AG04449 (cell line): ENCODE measurements around the gene RANBP10.
A peak's percentile ranks its signal among the peaks of the same experiment; 100 is the strongest.

Experiments
- CTCF ChIA-PET: fragments of 350-600 bp; formaldehyde crosslinking; extraction: SDS; loops from one replicate; lab custom pipeline; 2021; ENCODE audit warnings: antibody characterized with exemption; lab: Yijun Ruan, JAX
- POLR2A ChIA-PET: fragments of 400-600, 350-600 bp; formaldehyde crosslinking; extraction: SDS; loops from one replicate; lab custom pipeline; 2020; ENCODE audit warnings: antibody characterized with exemption, inconsistent platforms; lab: Yijun Ruan, JAX
- DNase-seq: peaks from one replicate; pipeline ENCODE4 v3.0.0-alpha.2; 2010; ENCODE audit warnings: low read depth, low spot score
- H3K4me3 ChIP-seq: 2 replicates; pipeline ENCODE4 v1.5.1; 2011; ENCODE audit warnings: low read depth, mild to moderate bottlenecking, control low read depth, low read length
- TF ChIP-seq, protein P1 (sequence below): IDR thresholded peaks from one replicate; pipeline ENCODE4 v1.5.1; 2011; ENCODE audit warnings: mild to moderate bottlenecking, moderate library complexity, low read length, control low read depth, inconsistent platforms; ENCODE audit not compliant: insufficient read depth; ENCODE audit errors: missing control alignments

Gene RANBP10

DNA sequence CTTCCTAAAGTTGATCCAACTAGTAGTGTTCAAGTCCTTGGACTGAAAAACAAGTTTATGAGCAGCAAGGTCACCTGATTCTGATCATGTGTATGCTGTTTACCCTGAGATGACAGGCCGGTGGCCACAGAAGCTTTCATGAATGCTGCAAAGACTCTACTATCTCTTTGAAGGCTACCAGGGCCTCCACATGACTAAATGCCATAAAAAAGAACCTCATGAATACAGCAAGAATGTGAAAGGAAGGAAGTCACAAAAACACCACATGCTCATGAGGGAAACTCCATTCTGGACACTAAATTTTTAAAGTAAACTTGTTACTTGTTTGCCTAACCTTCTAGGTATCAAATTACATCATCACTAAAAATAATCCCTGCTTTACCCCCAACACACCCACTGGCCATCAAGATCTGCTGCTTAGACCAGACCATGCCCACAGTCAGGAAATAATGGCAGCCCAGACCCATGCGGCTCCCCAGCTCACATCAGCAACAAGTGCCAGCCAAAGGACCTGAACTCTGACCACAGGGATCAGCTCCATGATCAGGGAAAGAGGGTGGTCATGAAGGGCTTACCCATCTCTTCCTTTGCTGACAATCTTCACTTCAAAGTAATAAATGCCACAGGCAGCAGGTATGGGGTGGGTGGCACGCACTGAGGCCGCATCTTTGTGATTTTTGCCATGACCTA is 1.4 kb downstream of the RANBP10 start:
- ChIA-PET CTCF (interaction anchor here (1.1 kb wide), 1 partner anchor 78 kb away, joined by 4 read pairs; no protein-coding TSS in a partner anchor), POLR2A (no interaction called here)
- no peak for DNase-seq
- TF ChIP-seq, protein P1, sequence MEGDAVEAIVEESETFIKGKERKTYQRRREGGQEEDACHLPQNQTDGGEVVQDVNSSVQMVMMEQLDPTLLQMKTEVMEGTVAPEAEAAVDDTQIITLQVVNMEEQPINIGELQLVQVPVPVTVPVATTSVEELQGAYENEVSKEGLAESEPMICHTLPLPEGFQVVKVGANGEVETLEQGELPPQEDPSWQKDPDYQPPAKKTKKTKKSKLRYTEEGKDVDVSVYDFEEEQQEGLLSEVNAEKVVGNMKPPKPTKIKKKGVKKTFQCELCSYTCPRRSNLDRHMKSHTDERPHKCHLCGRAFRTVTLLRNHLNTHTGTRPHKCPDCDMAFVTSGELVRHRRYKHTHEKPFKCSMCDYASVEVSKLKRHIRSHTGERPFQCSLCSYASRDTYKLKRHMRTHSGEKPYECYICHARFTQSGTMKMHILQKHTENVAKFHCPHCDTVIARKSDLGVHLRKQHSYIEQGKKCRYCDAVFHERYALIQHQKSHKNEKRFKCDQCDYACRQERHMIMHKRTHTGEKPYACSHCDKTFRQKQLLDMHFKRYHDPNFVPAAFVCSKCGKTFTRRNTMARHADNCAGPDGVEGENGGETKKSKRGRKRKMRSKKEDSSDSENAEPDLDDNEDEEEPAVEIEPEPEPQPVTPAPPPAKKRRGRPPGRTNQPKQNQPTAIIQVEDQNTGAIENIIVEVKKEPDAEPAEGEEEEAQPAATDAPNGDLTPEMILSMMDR = no peak
- peak overlapping the region; percentile 98 for H3K4me3 ChIP-seq

DNA sequence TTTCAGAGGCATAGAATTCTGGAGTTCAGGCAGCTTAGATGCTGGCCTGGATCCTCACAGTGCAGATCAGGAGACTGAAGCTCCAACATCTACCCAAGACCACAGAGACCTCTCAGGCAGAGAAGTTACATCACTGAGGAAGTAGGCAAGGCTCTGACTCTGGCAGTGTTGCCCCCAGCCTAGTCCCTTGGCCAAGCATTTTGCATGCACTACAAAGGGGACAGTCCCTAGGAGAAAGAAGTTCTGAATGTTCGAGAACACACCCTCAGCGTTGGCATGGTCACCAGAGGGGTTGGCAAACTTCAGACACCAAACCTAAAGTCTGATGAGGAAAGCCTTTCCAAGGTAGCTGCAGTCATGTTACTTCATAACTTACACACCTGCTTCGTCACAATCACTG is 2.5 kb downstream of the RANBP10 start:
- ChIA-PET POLR2A (no interaction called here), CTCF (interaction anchor here (0.6 to 2.5 kb wide), 2 partner anchors 12 to 1637 kb away, joined by 3 to 21 read pairs; no protein-coding TSS in a partner anchor)
- TF ChIP-seq, protein P1 = no peak
- DNase-seq = no peak
- H3K4me3 ChIP-seq = no peak overlapping the region

DNA sequence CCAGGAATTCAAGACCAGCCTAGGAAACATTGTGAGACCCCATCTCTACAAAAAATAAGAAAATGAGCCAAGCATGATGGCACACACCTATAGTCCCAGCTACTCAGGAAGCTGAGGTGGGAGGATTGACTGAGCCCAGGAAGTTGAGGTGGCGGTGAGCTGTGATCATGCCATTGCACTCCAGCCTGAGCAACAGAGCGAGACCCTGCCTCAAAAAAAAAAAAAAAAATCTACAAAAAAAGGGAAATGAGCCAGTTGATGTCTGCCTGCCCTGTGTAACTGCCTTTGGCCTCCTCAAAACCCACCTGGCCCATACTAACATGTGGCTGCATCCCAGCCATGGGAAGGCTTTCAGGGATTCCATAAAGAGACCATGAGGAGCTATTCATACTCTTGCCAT is 4.5 kb downstream of the RANBP10 start:
- DNase-seq = no peak
- CTCF ChIA-PET = interaction anchor here (0.7 to 2.5 kb wide), 4 partner anchors 10 to 288 kb away, joined by 3 to 21 read pairs (median 3); no protein-coding TSS in a partner anchor
- TF ChIP-seq, protein P1 = no peak
- POLR2A ChIA-PET = interaction anchor here (1.3 kb wide), 1 partner anchor 57 kb away, joined by 3 read pairs; no protein-coding TSS in a partner anchor
- no peak overlapping the region for H3K4me3 ChIP-seq

DNA sequence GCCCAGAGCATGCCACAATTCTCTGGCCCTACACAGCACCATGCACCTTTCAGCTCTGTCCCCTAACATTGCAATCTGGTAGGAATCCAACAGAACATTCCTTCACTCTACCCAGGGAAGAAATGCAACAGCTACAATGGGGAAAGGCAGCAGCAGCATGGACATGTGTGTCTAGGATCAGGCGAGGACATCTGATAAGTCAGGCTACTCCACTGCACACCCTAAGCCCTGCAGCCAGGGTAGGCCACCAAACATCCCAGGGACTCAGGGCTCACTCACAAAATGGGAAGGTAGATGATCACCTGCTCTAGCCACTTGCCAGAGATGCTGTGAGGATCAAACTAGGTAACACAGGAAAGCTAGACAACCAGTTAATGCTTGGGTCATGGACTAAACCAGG is 5.1 kb downstream of the RANBP10 start:
- no peak for DNase-seq
- CTCF ChIA-PET = interaction anchor here (1.0 to 2.5 kb wide), 4 partner anchors 14 to 129 kb away, joined by 3 to 21 read pairs (median 7); no protein-coding TSS in a partner anchor
- POLR2A ChIA-PET = interaction anchor here (1.3 kb wide), 1 partner anchor 57 kb away, joined by 3 read pairs; no protein-coding TSS in a partner anchor
- TF ChIP-seq, protein P1 = no peak
- H3K4me3 ChIP-seq = no peak overlapping the region

DNA sequence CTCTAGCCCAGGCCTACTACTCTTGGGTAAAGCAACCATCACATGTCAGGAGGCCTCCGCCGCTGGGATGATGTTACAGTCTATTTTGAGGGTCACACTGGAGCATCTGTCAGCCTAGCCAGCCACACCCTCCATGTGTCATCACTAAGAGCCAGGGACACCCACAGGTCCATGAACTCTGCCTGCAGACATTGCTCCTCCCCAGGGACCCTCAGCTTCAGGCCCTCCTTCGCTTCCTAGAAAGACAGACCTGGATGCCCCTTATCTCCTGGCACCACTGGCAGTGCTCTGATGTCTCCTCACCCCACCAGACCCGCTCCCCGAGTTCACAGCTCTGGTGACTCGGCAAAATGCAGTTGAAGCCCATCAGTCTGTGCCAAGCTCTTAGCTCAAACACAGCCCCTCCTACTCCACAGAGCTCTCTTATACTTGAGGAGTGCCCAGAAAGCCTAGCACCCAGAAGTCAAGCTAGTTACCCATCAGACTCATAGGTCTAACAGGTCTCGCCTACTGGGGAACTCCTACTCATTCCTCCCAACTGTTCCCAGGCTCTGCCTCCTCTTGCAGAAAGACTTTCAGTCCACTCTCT is 5.9 kb downstream of the RANBP10 start:
- ChIA-PET POLR2A (no interaction called here), CTCF (interaction anchor here (0.6 to 1.7 kb wide), 3 partner anchors 16 to 128 kb away, joined by 3 to 11 read pairs (median 3); no protein-coding TSS in a partner anchor)
- no peak overlapping the region for H3K4me3 ChIP-seq
- TF ChIP-seq, protein P1 = no peak
- DNase-seq = no peak
